Left ventricle myocardium inferior (tissue), 1 donor: ENCODE data around the gene SYNGR3. TPM values are rescaled to one million over a fixed set of nuclear protein-coding genes. Genes with fewer than 3 reads are reported as not detected.
A peak's percentile ranks its signal among the peaks of the same experiment; 100 is the strongest.

ENCODE experiments used
- DNase-seq: peaks from one replicate; pipeline ENCODE4 v3.0.0-alpha.2; 2020
- H3K27ac ChIP-seq: fragments of 200-600 bp; replicated peaks from 2 replicates; pipeline ENCODE4 v1.8.0; 2021
- H3K27me3 ChIP-seq: fragments of 200-600 bp; 2 replicates; pipeline ENCODE4 v1.8.0; 2021; ENCODE audit warnings: low read depth
- H3K36me3 ChIP-seq: fragments of 200-600 bp; 2 replicates; pipeline ENCODE4 v1.8.0; 2021
- H3K4me1 ChIP-seq: fragments of 200-600 bp; 2 replicates; pipeline ENCODE4 v1.8.0; 2021
- H3K4me3 ChIP-seq: fragments of 200-600 bp; 2 replicates; pipeline ENCODE4 v1.8.0; 2021; ENCODE audit warnings: mild to moderate bottlenecking, moderate library complexity
- H3K9me3 ChIP-seq: fragments of 200-600 bp; replicated peaks from 2 replicates; pipeline ENCODE4 v1.8.0; 2021
- intact Hi-C: fragments of 100-400 bp; cut with micrococcal nuclease; formaldehyde crosslinking; loops from one replicate; pipeline ENCODE4 v1.11.0; 2022
- long read RNA-seq: library from polyadenylated mRNA; unstranded; transcript quantifications from one replicate; pipeline ENCODE4 v2.0.0, GENCODE V29; 2021
- total RNA-seq: library from RNA; stranded (reverse); fragmentation: NEBNext Ultra II Directional; extraction: Animal tissue kit (Norgen Biotek cat#: 25700); gene quantifications from one replicate; pipeline ENCODE4 v1.2.1, GENCODE V29; 2021
- TF ChIP-seq, protein P1 (sequence below): fragments of 200-600 bp; IDR thresholded peaks from 2 replicates; pipeline ENCODE4 v1.8.0; 2021; ENCODE audit warnings: antibody characterized with exemption, mild to moderate bottlenecking, borderline replicate concordance
- donor health status: DM: no; HTN: yes; CAD: no; lungs with severe emphysema.

The SYNGR3 gene, protein sequence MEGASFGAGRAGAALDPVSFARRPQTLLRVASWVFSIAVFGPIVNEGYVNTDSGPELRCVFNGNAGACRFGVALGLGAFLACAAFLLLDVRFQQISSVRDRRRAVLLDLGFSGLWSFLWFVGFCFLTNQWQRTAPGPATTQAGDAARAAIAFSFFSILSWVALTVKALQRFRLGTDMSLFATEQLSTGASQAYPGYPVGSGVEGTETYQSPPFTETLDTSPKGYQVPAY
- 0.38 TPM for total RNA-seq
- long read RNA-seq: 0 reads

DNA sequence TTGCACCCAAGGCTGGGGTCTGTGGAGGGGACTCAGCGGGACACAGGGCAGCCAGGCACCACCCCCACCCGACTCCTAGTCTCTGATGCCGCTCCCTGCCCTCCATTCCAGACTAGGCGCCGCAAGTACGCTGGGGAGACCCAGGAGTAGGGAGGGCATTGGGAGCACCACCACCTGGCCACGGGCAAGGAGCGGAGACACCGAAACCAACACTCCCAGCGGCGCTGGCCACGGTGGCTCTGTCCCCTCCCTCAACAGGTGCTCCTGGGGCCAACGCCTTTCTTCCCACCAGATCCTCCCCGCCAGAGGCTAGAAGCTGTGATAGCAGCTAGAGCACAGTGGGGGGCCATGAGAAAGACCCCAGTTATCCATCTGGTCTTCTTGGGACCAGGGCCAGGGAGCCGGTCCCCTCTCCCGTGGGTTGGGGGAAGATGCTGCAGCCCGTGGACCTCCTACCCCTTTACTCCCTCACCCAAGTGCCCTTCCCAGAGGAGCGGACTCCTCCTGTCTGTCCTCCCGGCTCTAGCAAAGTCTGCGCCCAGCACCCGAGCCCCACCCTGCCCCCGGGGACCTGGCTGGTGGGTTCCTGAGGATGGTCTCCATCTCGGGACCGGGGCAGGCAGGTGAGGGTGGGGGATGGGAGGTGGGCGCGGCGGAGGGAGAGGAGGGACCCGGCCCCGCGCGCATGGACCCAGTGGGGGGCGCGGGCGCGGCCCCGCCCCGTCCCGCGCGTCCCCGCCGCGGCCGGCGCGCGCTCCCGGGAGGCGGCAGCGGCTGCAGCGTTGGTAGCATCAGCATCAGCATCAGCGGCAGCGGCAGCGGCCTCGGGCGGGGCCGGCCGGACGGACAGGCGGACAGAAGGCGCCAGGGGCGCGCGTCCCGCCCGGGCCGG, at the start of gene SYNGR3:
Gene SYNGR3 (plus strand): TSS at position 762 of the 892 bp plus-strand sequence. CDS start 133 bp downstream, outside the sequence.
- TF ChIP-seq, protein P1, sequence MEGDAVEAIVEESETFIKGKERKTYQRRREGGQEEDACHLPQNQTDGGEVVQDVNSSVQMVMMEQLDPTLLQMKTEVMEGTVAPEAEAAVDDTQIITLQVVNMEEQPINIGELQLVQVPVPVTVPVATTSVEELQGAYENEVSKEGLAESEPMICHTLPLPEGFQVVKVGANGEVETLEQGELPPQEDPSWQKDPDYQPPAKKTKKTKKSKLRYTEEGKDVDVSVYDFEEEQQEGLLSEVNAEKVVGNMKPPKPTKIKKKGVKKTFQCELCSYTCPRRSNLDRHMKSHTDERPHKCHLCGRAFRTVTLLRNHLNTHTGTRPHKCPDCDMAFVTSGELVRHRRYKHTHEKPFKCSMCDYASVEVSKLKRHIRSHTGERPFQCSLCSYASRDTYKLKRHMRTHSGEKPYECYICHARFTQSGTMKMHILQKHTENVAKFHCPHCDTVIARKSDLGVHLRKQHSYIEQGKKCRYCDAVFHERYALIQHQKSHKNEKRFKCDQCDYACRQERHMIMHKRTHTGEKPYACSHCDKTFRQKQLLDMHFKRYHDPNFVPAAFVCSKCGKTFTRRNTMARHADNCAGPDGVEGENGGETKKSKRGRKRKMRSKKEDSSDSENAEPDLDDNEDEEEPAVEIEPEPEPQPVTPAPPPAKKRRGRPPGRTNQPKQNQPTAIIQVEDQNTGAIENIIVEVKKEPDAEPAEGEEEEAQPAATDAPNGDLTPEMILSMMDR: no peak
- peaks cover 4% of the 10 kb centered on the region for H3K9me3 ChIP-seq
- intact Hi-C loops: no loop called here
- DNase-seq: no peak
- H3K27me3 ChIP-seq: peaks cover 47% of the 10 kb centered on the region
- no peak within 1 kb of the TSS for H3K27ac ChIP-seq
- H3K4me3 ChIP-seq: peak within 1 kb of the TSS; percentile 66
- peaks cover 21% of the 10 kb centered on the region for H3K36me3 ChIP-seq
- peaks cover 46% of the 10 kb centered on the region for H3K4me1 ChIP-seq

DNA sequence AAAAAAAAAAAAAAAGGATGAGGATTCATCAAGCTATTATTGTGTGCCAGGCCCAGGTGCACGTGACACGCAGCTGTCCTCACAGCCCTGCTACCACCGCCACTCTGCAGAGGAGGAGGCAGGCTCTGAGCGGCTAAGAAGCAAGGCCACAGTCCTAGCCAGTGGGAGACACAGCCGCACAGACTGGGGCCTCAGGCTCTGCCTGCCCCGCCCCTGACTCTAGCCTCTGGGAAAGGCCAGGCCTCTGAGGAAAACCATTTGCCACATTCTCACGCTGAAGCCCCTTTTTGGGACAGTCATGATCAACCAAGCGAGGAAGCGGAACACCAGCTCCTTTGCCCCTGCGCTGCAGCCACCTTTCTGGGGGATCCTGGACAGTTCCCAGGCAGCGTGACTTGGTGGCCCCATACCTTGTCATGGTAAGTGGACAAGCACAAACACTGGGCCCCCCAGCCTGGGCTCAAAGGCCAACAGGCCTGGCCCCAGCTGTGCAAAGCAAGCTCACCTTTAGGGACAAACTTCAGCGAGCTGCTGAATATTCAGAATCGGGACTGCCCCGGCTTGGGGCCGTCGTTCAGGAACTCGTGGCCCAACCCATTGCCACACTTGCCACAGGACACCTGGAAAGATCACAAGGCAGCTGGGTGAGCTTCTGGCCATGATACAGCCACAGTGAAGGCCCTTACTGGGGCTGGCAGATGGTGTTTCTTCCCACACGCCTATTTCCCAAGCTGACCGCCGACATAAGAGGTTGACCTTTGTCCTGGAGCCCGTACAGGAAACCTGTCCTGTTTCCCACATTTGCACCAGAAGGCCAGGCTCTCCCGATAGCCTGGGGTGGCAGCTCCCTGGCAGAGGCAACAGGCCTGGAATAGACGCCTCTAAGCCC, 49.3 kb upstream of the SYNGR3 start:
- TF ChIP-seq, protein P1: no peak
- no peak overlapping the region for H3K4me3 ChIP-seq
- H3K27ac ChIP-seq: no peak overlapping the region
- no peaks in the 10 kb centered on the region for H3K9me3 ChIP-seq
- DNase-seq: no peak
- peaks cover 27% of the 10 kb centered on the region for H3K4me1 ChIP-seq
- no peaks in the 10 kb centered on the region for H3K27me3 ChIP-seq
- intact Hi-C loops: no loop called here
- H3K36me3 ChIP-seq: peaks cover 37% of the 10 kb centered on the region

DNA sequence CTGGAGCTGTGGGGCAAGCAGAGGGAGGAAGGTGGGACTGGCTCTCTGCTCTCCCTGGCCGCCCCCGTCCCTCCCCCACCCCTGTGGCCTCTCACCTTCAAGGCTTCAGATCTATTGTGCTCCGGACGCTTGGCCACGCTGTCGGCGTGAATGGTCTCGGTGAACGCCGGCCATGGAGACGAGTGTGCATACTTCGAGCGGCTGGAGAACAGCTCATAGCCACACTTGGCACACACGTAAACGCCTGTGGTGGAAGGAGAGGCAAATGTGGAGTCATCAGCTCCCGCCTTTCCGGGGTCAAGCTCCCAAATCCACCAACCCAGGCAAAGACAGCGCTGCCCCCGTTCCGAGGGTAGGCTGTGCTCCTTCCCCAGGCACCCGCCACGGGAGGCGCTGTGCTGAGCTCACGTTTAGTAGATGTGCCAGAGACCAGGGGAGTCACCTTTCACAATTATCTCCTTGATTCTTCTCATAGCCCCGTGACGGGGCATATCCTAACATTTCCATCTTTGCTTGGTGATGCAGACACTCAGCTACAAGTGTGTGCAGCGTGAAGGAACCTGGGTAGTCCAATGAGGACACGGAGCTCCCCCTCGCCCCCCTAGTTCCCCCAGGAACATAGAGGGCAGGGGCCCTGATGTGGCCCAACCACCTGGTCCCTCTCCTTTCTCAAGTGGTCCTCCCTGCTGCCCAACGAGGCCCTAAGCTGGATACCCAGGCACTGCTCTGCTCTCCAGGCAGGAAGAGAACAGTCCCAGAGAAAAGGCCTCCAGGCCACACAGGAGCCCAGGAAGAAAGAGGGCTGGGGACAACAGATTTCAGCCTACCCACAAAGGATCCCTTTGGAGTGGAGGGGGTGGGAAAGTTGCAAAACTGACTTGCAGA, 48.4 kb upstream of the SYNGR3 start:
- H3K9me3 ChIP-seq: no peaks in the 10 kb centered on the region
- H3K4me3 ChIP-seq: peak overlapping the region; percentile 77
- intact Hi-C loops: no loop called here
- TF ChIP-seq, protein P1: no peak
- H3K4me1 ChIP-seq: peaks cover 27% of the 10 kb centered on the region
- peak overlapping the region; percentile 82 for H3K27ac ChIP-seq
- H3K36me3 ChIP-seq: peaks cover 39% of the 10 kb centered on the region
- no peak for DNase-seq
- H3K27me3 ChIP-seq: no peaks in the 10 kb centered on the region

DNA sequence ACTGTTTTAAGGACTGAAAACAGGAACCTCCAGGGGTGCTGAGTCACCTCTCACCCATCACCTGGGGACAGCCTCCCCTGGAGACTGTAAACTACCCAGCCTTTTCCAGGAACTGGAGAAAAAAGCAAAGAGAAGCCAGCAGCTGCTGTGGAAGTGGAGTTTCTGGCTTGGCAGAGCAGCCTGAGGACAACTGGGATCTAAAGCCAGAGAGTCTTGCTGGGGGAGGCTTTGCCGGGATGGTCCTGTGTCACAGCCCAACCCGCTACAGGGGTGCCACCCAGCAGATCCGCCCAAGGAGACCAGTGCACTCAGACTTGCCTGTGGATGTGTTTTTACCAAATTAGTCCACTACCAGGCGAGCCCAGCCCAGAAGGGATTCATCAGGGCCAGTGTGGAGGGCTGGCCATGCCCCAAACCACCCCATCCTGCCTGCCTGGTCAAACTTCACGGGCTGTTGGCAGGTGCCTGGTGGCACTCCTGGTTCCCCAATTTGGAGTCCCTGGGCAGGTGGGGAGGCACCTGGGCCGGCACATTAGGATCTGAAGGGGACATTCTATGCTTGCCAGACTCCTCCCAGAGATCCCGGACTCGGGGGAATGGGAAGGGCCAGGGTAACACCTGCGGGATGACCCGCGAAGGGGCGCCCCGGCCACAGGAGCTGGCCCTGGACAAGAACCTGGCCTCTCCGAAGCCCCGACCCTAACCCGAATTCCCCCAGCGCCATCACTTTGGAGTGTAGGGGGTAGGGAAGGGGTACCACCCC, 47.5 kb upstream of the SYNGR3 start:
- Histone ChIP-seq H3K27ac (peak overlapping the region; percentile 82), H3K4me1 (peaks cover 35% of the 10 kb centered on the region), H3K36me3 (peaks cover 39% of the 10 kb centered on the region), H3K27me3 (no peaks in the 10 kb centered on the region), H3K4me3 (peak overlapping the region; percentile 77), H3K9me3 (no peaks in the 10 kb centered on the region)
- TF ChIP-seq, protein P1: no peak
- no peak for DNase-seq
- intact Hi-C loops: no loop called here
